DOHH2 (cell line): ENCODE results near the gene PTPRT.

Experiments
- H3F3A ChIP-seq: fragments of 200-600 bp; sonication (generic), shearing (Covaris generic); 2 replicates; pipeline ENCODE4 v1.6.0; 2016; ENCODE audit warnings: antibody characterized with exemption, mild to moderate bottlenecking; ENCODE audit not compliant: control insufficient read depth, insufficient read depth
- H3K27ac ChIP-seq: fragments of 200-600 bp; sonication (generic); 2 replicates; pipeline ENCODE4 v1.5.1; 2014; ENCODE audit warnings: low read depth, mild to moderate bottlenecking, low read length, moderate library complexity
- H3K27me3 ChIP-seq: fragments of 200-600 bp; sonication (generic); 2 replicates; pipeline ENCODE4 v1.6.1; 2014; ENCODE audit warnings: mild to moderate bottlenecking, low read length, mixed read lengths; ENCODE audit not compliant: control insufficient read depth
- H3K36me3 ChIP-seq: fragments of 200-600 bp; sonication (generic); 2 replicates; pipeline ENCODE4 v1.6.1; 2014; ENCODE audit warnings: mild to moderate bottlenecking, low read length, moderate library complexity, mixed read lengths; ENCODE audit not compliant: control insufficient read depth
- H3K4me1 ChIP-seq: fragments of 200-600 bp; sonication (generic); 2 replicates; pipeline ENCODE4 v1.6.1; 2014; ENCODE audit warnings: mild to moderate bottlenecking, low read length, mixed read lengths; ENCODE audit not compliant: control insufficient read depth
- H3K4me2 ChIP-seq: fragments of 200-600 bp; sonication (generic); 2 replicates; pipeline ENCODE4 v1.6.0; 2014; ENCODE audit warnings: mild to moderate bottlenecking, low read length, moderate library complexity
- H3K4me3 ChIP-seq: fragments of 200-600 bp; sonication (generic); 2 replicates; pipeline ENCODE4 v1.5.1; 2014; ENCODE audit warnings: mild to moderate bottlenecking, low read length, mixed read lengths
- H3K79me2 ChIP-seq: fragments of 200-600 bp; sonication (generic); 2 replicates; pipeline ENCODE4 v1.6.1; 2014; ENCODE audit warnings: mild to moderate bottlenecking, low read length, mixed read lengths; ENCODE audit not compliant: control insufficient read depth
- H3K9me2 ChIP-seq: fragments of 200-600 bp; sonication (generic); replicated peaks from 2 replicates; pipeline ENCODE4 v1.6.1; 2014; ENCODE audit warnings: mild to moderate bottlenecking, low read length, mixed read lengths; ENCODE audit not compliant: control insufficient read depth
- H3K9me3 ChIP-seq: fragments of 200-600 bp; sonication (generic); 2 replicates; pipeline ENCODE4 v1.6.1; 2014; ENCODE audit warnings: antibody characterized with exemption, low read length, mixed read lengths; ENCODE audit not compliant: control insufficient read depth, insufficient read depth
- H4K20me1 ChIP-seq: fragments of 200-600 bp; sonication (generic); 2 replicates; pipeline ENCODE4 v1.6.0; 2014; ENCODE audit warnings: low read depth, mild to moderate bottlenecking, antibody characterized with exemption, low read length, moderate library complexity; ENCODE audit not compliant: control insufficient read depth, insufficient read depth
- EZH2phosphoT487 ChIP-seq: fragments of 200-600 bp; sonication (generic); IDR thresholded peaks from 2 replicates; pipeline ENCODE4 v1.6.1; 2017; ENCODE audit warnings: borderline replicate concordance, mild to moderate bottlenecking, antibody characterized with exemption, low read length, moderate library complexity, mixed read lengths
- TF ChIP-seq, protein P1 (sequence below): fragments of 200-600 bp; sonication (generic); IDR thresholded peaks from one replicate; pipeline ENCODE4 v1.5.1; 2014; ENCODE audit warnings: antibody characterized with exemption, mild to moderate bottlenecking, low read depth, low read length; ENCODE audit not compliant: poor library complexity, severe bottlenecking

Gene PTPRT

DNA sequence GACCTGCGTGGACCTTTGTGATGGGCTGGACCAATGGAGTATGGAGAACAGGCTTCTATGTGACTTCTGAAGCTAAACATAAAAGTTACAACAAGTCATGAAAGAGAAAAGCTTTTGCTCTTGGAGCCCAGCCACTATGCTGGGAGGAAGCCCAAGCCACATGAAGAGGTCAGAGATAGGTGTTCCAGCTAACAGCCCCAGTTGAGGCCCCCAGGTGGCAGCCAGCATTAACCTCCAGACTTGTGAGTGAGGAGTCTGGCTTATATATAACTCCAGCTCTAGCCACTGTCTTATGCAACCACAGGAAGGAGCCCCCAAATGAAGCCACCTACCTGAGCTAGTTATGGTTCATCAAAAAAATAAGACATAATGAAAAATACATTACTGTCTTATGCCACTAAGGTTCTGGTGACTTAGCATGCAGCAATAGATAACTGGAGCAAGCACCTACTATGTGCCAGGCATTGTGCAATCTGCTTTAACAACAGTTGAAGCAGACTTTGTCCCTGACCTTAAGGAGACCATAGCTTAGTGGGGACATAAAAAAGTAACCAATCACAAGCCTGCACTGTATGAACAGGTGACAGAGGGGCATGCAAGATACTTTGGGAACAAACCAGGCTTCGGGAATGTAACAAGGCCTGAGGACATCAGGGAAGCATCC lies 599.6 kb downstream of the PTPRT start:
- Histone ChIP-seq H3K27ac (no peak overlapping the region), H4K20me1 (no peaks in the 10 kb centered on the region), H3K79me2 (no peaks in the 10 kb centered on the region), H3K9me2 (no peaks in the 10 kb centered on the region), H3K4me1 (no peaks in the 10 kb centered on the region), H3K27me3 (no peaks in the 10 kb centered on the region), H3K4me3 (no peak overlapping the region), H3F3A (no peaks in the 10 kb centered on the region), H3K36me3 (no peaks in the 10 kb centered on the region), H3K9me3 (no peaks in the 10 kb centered on the region), H3K4me2 (no peak overlapping the region)
- TF ChIP-seq, protein P1, sequence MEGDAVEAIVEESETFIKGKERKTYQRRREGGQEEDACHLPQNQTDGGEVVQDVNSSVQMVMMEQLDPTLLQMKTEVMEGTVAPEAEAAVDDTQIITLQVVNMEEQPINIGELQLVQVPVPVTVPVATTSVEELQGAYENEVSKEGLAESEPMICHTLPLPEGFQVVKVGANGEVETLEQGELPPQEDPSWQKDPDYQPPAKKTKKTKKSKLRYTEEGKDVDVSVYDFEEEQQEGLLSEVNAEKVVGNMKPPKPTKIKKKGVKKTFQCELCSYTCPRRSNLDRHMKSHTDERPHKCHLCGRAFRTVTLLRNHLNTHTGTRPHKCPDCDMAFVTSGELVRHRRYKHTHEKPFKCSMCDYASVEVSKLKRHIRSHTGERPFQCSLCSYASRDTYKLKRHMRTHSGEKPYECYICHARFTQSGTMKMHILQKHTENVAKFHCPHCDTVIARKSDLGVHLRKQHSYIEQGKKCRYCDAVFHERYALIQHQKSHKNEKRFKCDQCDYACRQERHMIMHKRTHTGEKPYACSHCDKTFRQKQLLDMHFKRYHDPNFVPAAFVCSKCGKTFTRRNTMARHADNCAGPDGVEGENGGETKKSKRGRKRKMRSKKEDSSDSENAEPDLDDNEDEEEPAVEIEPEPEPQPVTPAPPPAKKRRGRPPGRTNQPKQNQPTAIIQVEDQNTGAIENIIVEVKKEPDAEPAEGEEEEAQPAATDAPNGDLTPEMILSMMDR, result no peak
- no peak for TF ChIP-seq EZH2phosphoT487

DNA sequence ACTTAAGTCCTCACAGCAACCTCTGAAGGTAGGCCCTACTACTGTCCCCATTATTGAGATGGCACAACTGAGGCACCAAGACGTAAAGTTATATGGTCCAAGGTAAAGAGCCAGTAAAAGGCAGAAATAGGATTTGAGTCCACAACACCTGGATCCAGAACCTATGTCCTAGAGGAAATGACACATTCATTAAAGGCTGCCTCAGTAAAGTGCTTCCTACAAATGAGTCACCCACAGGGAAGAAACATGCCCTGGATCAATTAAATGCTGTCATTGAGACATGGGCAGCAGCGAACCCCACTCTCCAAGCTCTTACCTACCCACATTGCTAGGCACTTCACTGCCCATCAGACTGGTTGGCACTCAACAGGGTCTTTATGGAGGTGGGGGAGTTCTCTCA lies 600.9 kb downstream of the PTPRT start:
- Histone ChIP-seq H3K9me3 (no peaks in the 10 kb centered on the region), H3K4me3 (no peak overlapping the region), H3F3A (no peaks in the 10 kb centered on the region), H3K27me3 (no peaks in the 10 kb centered on the region), H3K4me1 (no peaks in the 10 kb centered on the region), H3K79me2 (no peaks in the 10 kb centered on the region), H4K20me1 (no peaks in the 10 kb centered on the region), H3K36me3 (no peaks in the 10 kb centered on the region), H3K9me2 (no peaks in the 10 kb centered on the region), H3K4me2 (no peak overlapping the region), H3K27ac (no peak overlapping the region)
- no peak for TF ChIP-seq EZH2phosphoT487
- TF ChIP-seq, protein P1, result no peak

DNA sequence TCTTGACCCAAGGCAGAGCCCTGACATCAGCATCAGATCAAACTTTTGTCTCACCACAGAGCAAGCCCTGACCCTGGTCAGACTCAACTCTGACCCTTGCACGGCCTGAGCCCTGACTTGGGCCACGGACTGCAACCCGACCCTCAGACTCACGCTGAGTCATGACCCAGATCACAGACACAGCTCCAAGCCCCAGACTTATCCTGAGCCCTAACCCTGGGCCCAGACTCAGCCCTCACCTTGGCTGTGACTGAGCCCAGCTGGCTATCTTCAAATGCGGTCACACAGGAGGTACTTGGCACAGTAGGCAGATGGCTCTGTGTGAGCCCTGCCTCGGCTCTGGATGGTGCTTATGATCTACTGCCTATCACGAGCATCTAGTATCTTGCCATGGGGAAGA lies 602.3 kb downstream of the PTPRT start:
- Histone ChIP-seq H3K4me3 (no peak overlapping the region), H3K36me3 (no peaks in the 10 kb centered on the region), H3K9me3 (no peaks in the 10 kb centered on the region), H3K4me2 (no peak overlapping the region), H3K9me2 (no peaks in the 10 kb centered on the region), H3K4me1 (no peaks in the 10 kb centered on the region), H3K79me2 (no peaks in the 10 kb centered on the region), H4K20me1 (no peaks in the 10 kb centered on the region), H3F3A (no peaks in the 10 kb centered on the region), H3K27me3 (no peaks in the 10 kb centered on the region), H3K27ac (no peak overlapping the region)
- TF ChIP-seq, protein P1, result no peak
- TF ChIP-seq EZH2phosphoT487, result no peak

DNA sequence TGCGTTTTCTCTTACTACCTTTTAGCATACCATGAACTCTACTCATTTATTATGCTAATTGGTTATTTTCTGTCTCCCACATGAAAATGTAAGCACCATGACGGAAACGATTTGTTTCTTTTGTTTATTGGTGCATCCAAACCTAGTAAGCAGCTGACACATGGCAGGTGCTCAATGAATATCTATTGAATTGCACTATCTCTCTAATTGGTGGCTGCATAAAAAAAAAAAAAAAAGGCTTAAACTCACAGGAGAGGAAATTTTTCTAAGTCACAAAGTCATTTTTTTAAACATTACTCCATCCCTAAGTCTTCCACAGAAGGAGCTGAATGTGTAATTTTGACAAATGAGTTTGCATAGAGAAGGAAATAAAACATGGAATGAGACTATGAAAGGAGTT lies 608.4 kb downstream of the PTPRT start:
- Histone ChIP-seq H3K9me2 (no peaks in the 10 kb centered on the region), H3K79me2 (no peaks in the 10 kb centered on the region), H3K36me3 (no peaks in the 10 kb centered on the region), H3F3A (no peaks in the 10 kb centered on the region), H3K27me3 (no peaks in the 10 kb centered on the region), H3K4me2 (no peak overlapping the region), H3K9me3 (no peaks in the 10 kb centered on the region), H3K4me3 (no peak overlapping the region), H3K4me1 (no peaks in the 10 kb centered on the region), H3K27ac (no peak overlapping the region), H4K20me1 (no peaks in the 10 kb centered on the region)
- no peak for TF ChIP-seq EZH2phosphoT487
- TF ChIP-seq, protein P1, result no peak
